ENCODE data around the gene AGBL3.

DNA sequence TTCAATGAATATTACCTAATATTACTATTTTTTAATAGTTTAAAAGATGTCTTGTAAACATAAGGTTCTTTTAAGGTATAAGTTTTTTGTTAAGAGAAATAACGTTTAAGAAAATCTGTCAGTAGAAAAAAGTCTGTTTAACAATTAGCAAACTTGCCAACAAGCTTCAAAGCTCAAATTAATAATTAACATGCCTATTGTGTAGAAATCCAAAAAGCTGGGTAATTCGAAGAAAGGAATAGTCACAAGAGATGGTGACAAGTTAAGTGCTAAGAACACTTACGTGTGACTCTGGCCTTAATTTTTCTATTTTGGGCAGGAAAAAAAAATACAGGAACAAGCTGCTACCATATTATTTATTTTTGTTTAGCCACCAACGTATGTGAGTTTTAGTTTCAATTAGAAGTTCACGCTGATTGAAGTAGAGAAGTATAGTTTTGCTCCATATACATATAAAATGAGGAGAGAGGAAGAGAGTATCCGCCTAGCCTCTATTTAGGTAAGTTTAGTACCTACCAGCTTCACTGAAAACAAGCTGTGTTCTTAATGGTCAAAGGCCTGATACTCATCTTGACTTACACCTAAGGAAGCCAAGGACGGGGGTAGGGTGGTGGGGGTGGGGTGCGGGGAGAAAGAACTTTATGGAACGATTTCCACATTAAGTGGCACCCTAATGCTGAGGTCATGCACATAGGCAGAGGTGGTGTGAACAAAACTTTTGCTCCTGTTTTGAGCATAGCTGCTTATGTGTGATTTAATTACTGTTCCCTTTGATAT is 43.4 kb upstream of the AGBL3 start:
- TF ChIP-seq, protein P1, sequence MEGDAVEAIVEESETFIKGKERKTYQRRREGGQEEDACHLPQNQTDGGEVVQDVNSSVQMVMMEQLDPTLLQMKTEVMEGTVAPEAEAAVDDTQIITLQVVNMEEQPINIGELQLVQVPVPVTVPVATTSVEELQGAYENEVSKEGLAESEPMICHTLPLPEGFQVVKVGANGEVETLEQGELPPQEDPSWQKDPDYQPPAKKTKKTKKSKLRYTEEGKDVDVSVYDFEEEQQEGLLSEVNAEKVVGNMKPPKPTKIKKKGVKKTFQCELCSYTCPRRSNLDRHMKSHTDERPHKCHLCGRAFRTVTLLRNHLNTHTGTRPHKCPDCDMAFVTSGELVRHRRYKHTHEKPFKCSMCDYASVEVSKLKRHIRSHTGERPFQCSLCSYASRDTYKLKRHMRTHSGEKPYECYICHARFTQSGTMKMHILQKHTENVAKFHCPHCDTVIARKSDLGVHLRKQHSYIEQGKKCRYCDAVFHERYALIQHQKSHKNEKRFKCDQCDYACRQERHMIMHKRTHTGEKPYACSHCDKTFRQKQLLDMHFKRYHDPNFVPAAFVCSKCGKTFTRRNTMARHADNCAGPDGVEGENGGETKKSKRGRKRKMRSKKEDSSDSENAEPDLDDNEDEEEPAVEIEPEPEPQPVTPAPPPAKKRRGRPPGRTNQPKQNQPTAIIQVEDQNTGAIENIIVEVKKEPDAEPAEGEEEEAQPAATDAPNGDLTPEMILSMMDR (IDR thresholded peaks at IDR 0.05; ENCODE audit: low read length), result no peak
- no peak for TF ChIP-seq EZH2 (optimal IDR thresholded peaks at IDR 0.05; ENCODE audit: low read depth, low read length)

Data from MM.1S (cell line).